Panc1 (cell line): Measurements from ENCODE around the gene SOWAHB.

Experiments
- POLR2AphosphoS5 ChIP-seq: IDR thresholded peaks from 2 replicates; pipeline ENCODE4 v1.6.1; 2012; ENCODE audit warnings: mild to moderate bottlenecking, low read depth, low read length, moderate library complexity
- TCF7L2 ChIP-seq: IDR thresholded peaks from 2 replicates; pipeline ENCODE4 v1.6.1; 2011; ENCODE audit warnings: mild to moderate bottlenecking, low read depth, low read length, inconsistent platforms
- TF ChIP-seq, protein P1 (sequence below): fragments of 450-650 bp; IDR thresholded peaks from 2 replicates; pipeline ENCODE4 v1.5.1; 2017; ENCODE audit warnings: mild to moderate bottlenecking

DNA sequence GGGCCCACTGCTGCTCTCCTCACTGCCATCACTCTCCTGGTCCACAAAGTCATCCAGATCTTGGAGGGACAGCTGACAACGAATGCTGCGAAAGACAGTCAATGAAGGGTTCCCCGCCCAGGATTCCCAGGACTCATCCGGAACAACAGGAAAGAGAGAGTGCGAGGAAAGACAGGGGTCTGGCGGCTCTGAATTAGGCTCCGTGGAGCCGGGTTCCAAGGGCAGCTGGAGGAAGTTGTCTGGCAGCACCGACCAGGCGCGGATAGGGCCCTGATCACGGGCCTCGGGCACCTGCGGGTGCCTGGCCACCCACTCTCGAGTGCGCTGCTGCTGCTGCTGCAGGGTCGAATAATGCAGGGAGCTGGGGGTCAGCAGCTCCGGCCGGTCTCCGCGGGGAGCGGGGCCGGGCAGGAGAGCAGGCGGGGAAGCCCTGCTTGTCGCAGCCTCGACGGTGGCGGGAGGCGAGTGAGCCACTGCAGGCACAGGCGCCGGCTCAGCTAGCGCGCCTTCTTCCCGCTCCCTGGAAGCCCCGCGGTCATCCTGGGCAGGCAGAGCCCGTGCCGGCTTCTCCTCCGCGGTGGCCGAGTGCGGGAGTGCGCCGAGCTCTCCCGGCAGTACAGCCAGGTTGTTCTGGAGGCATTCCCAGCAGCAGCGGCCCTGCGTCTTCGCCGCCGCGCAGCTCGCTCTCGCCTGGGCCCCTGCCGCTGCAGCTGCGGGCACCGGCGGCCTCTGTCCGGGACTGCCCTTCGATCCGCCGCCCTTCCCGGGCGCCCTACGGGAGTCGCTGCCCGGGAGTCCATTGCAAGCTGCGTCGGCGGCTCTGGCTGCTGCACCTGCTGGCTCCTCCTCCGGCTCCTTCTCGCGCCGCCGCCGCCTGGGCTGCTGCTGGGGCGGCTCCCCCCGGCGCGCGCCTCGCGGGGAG, 1.1 kb downstream of the SOWAHB start:
- TF ChIP-seq POLR2AphosphoS5 (no peak), TCF7L2 (no peak)
- TF ChIP-seq, protein P1, sequence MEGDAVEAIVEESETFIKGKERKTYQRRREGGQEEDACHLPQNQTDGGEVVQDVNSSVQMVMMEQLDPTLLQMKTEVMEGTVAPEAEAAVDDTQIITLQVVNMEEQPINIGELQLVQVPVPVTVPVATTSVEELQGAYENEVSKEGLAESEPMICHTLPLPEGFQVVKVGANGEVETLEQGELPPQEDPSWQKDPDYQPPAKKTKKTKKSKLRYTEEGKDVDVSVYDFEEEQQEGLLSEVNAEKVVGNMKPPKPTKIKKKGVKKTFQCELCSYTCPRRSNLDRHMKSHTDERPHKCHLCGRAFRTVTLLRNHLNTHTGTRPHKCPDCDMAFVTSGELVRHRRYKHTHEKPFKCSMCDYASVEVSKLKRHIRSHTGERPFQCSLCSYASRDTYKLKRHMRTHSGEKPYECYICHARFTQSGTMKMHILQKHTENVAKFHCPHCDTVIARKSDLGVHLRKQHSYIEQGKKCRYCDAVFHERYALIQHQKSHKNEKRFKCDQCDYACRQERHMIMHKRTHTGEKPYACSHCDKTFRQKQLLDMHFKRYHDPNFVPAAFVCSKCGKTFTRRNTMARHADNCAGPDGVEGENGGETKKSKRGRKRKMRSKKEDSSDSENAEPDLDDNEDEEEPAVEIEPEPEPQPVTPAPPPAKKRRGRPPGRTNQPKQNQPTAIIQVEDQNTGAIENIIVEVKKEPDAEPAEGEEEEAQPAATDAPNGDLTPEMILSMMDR: no peak
